ENCODE results near the gene SPPL2C.

The SPPL2C gene

GRCh38 chr17:45870342-45870974, 25.8 kb downstream of the SPPL2C start:
- DNase-seq (ENCODE audit: low read depth): no peak
- H3K4me3 ChIP-seq (ENCODE audit: low read depth, low read length): no peak overlapping the region
- no peak for TF ChIP-seq CTCF (IDR thresholded peaks at IDR 0.05; ENCODE audit: control insufficient read depth, extremely low read depth, insufficient read depth)

GRCh38 chr17:45871718-45872117, 27.0 kb downstream of the SPPL2C start:
- TF ChIP-seq CTCF (IDR thresholded peaks at IDR 0.05; ENCODE audit: control insufficient read depth, extremely low read depth, insufficient read depth): no peak
- DNase-seq (ENCODE audit: low read depth): no peak
- H3K4me3 ChIP-seq (ENCODE audit: low read depth, low read length): no peak overlapping the region

- H3K4me3 ChIP-seq (ENCODE audit: low read depth, low read length): no peak overlapping the region
- no peak for DNase-seq (ENCODE audit: low read depth)
- no peak for TF ChIP-seq CTCF (IDR thresholded peaks at IDR 0.05; ENCODE audit: control insufficient read depth, extremely low read depth, insufficient read depth)
Observed at GRCh38 chr17:45873728-45874127, 29.0 kb downstream of the SPPL2C start.

GRCh38 chr17:45874151-45874550, 29.5 kb downstream of the SPPL2C start:
- TF ChIP-seq CTCF (IDR thresholded peaks at IDR 0.05; ENCODE audit: control insufficient read depth, extremely low read depth, insufficient read depth): no peak
- H3K4me3 ChIP-seq (ENCODE audit: low read depth, low read length): no peak overlapping the region
- DNase-seq (ENCODE audit: low read depth): no peak

GRCh38 chr17:45876539-45876938, 31.9 kb downstream of the SPPL2C start:
- DNase-seq (ENCODE audit: low read depth): no peak
- TF ChIP-seq CTCF (IDR thresholded peaks at IDR 0.05; ENCODE audit: control insufficient read depth, extremely low read depth, insufficient read depth): no peak
- no peak overlapping the region for H3K4me3 ChIP-seq (ENCODE audit: low read depth, low read length)

GRCh38 chr17:45877467-45877866, 32.8 kb downstream of the SPPL2C start:
- H3K4me3 ChIP-seq (ENCODE audit: low read depth, low read length): no peak overlapping the region
- no peak for DNase-seq (ENCODE audit: low read depth)
- no peak for TF ChIP-seq CTCF (IDR thresholded peaks at IDR 0.05; ENCODE audit: control insufficient read depth, extremely low read depth, insufficient read depth)

GRCh38 chr17:45883063-45883462, 38.4 kb downstream of the SPPL2C start:
- TF ChIP-seq CTCF (IDR thresholded peaks at IDR 0.05; ENCODE audit: control insufficient read depth, extremely low read depth, insufficient read depth): no peak
- no peak overlapping the region for H3K4me3 ChIP-seq (ENCODE audit: low read depth, low read length)
- DNase-seq (ENCODE audit: low read depth): no peak

All from LNCaP clone FGC (cell line).